Measurements from ENCODE around the gene FAM124B. TPM values are rescaled to one million over a fixed set of nuclear protein-coding genes. Genes with fewer than 3 reads are reported as not detected.

Gene FAM124B
- total and polyA plus RNA-seq, 2 donors (not counting 1 experiment from before 2014, with no cell fraction given) = 0.13 to 0.34 TPM

- DNase-seq (no peak), ATAC-seq (ENCODE audit: low read depth) (no peak)
- Mint-ChIP-seq H3K27me3 (peaks cover 6% of the 10 kb centered on the region), H3K4me3 (no peak overlapping the region), H3K9me3 (ENCODE audit: insufficient read depth) (no peaks in the 10 kb centered on the region), H3K4me1 (no peaks in the 10 kb centered on the region), H3K27ac (no peak overlapping the region)
- Histone ChIP-seq H3K79me2 (ENCODE audit: control insufficient read depth, insufficient read depth, low read length) (no peaks in the 10 kb centered on the region), H3K36me3 (replicated peaks in 1 of 2; ENCODE audit: control extremely low read depth in 1 of 2, control insufficient read depth in 1 of 2, extremely low read depth in 1 of 2, insufficient read depth in 2 of 2, low read length in 1 of 2) (no peaks in the 10 kb centered on the region), H3K4me1 (ENCODE audit: control insufficient read depth in 2 of 2, insufficient read depth in 2 of 2, low read length in 2 of 2) (no peaks in the 10 kb centered on the region), H3K4me2 (replicated peaks; ENCODE audit: low read depth, low read length, poor library complexity, severe bottlenecking) (no peak overlapping the region), H3K27me3 (replicated peaks in 1 of 4; ENCODE audit: control extremely low read depth in 1 of 4, control insufficient read depth in 3 of 4, insufficient read depth in 4 of 4, low read length in 3 of 4) (no peaks in the 10 kb centered on the region), H3K27ac (ENCODE audit: low read length in 2 of 2) (no peak overlapping the region), H2AFZ (ENCODE audit: insufficient read depth, low read depth, low read length, poor library complexity, severe bottlenecking) (no peak overlapping the region), H3K9ac (ENCODE audit: low read length) (no peak overlapping the region), H3K4me3 (ENCODE audit: control extremely low read depth in 1 of 5, extremely low read depth in 1 of 5, insufficient read depth in 1 of 5, low read depth in 2 of 5, low read length in 4 of 5) (no peak overlapping the region), H4K20me1 (ENCODE audit: control insufficient read depth, insufficient read depth, low read length, poor library complexity, severe bottlenecking) (no peaks in the 10 kb centered on the region), H3K9me3 (ENCODE audit: control extremely low read depth in 1 of 3, control insufficient read depth in 2 of 3, insufficient read depth in 1 of 3, low read length in 2 of 3) (no peaks in the 10 kb centered on the region)
- 91% methylated on average over 14 of the region's 18 CpGs for WGBS (ENCODE audit: insufficient coverage)
- intact Hi-C loops (cut with micrococcal nuclease) = no loop called here
- CTCF ChIA-PET = interaction anchor here (1.2 to 1.6 kb wide), 4 partner anchors 8 to 54 kb away, joined by 3 to 6 read pairs (median 4); partner anchors contain the start of gene FAM124B
- POLR2A ChIA-PET = no interaction called here
- TF ChIP-seq EZH2 (IDR thresholded peaks at IDR 0.05; ENCODE audit: borderline replicate concordance, insufficient read depth, low read depth, low read length, poor library complexity, severe bottlenecking) (no peak), CTCF (IDR thresholded peaks at IDR 0.05) (no peak)
These were observed 10.5 kb upstream of the FAM124B start for GRCh38 chr2:224412141-224413015.

DNA sequence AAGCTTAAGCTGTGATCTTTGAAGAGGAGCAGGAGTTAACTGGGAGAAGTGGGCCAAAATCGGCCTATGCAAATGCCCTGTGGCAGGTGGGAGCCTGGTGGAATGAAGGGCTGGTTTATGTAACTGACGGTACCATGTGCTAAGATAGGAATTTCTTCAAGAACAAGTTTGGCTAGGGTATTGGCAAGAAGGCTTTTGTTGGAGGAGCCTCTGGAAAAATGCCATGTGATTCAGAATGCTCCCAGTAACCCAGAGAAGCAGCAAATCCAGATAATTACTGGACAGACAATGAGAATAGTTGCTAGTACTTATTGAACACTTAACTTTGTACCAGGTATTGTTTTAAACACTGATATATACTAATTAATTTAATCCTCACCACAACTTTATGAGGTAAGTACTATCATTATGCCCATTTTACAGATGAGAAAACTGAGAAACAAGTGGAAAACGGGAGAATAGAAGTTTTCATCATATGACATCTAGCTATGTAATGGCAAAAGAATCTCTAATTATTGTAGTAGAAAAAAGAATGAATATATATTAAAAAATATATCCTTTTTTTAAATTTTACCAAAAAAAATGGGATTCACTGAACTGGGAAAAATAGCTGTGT is 9.1 kb upstream of the FAM124B start:
- ATAC-seq (ENCODE audit: low read depth) = no peak
- H3K9me3 ChIP-seq (ENCODE audit: control extremely low read depth in 1 of 3, control insufficient read depth in 2 of 3, insufficient read depth in 1 of 3, low read length in 2 of 3) = peaks cover 0 to 4% (median 0%) of the 10 kb centered on the region in 3 donors
- H3K27ac ChIP-seq (ENCODE audit: low read length in 2 of 2) = no peak overlapping the region
- H4K20me1 ChIP-seq (ENCODE audit: control insufficient read depth, insufficient read depth, low read length, poor library complexity, severe bottlenecking) = no peaks in the 10 kb centered on the region
- Mint-ChIP-seq H3K9me3 (ENCODE audit: insufficient read depth) (no peaks in the 10 kb centered on the region), H3K4me3 (no peak overlapping the region), H3K27ac (no peak overlapping the region), H3K4me1 (no peaks in the 10 kb centered on the region), H3K27me3 (peaks cover 6% of the 10 kb centered on the region)
- POLR2A ChIA-PET = no interaction called here
- intact Hi-C loops (cut with micrococcal nuclease) = no loop called here
- no peaks in the 10 kb centered on the region for H3K36me3 ChIP-seq (replicated peaks in 1 of 2; ENCODE audit: control extremely low read depth in 1 of 2, control insufficient read depth in 1 of 2, extremely low read depth in 1 of 2, insufficient read depth in 2 of 2, low read length in 1 of 2)
- no peak overlapping the region for H3K4me3 ChIP-seq (ENCODE audit: control extremely low read depth in 1 of 5, extremely low read depth in 1 of 5, insufficient read depth in 1 of 5, low read depth in 2 of 5, low read length in 4 of 5)
- CTCF ChIA-PET = interaction anchor here (1.5 to 1.6 kb wide), 2 partner anchors 9 to 53 kb away, joined by 3 to 4 read pairs; partner anchors contain the start of gene FAM124B
- H3K9ac ChIP-seq (ENCODE audit: low read length) = no peak overlapping the region
- no peak overlapping the region for H2AFZ ChIP-seq (ENCODE audit: insufficient read depth, low read depth, low read length, poor library complexity, severe bottlenecking)
- no peak for TF ChIP-seq CTCF (IDR thresholded peaks at IDR 0.05)
- no peak for TF ChIP-seq EZH2 (IDR thresholded peaks at IDR 0.05; ENCODE audit: borderline replicate concordance, insufficient read depth, low read depth, low read length, poor library complexity, severe bottlenecking)
- no peak for DNase-seq
- no peak overlapping the region for H3K4me2 ChIP-seq (replicated peaks; ENCODE audit: low read depth, low read length, poor library complexity, severe bottlenecking)
- H3K79me2 ChIP-seq (ENCODE audit: control insufficient read depth, insufficient read depth, low read length) = no peaks in the 10 kb centered on the region
- H3K27me3 ChIP-seq (replicated peaks in 1 of 4; ENCODE audit: control extremely low read depth in 1 of 4, control insufficient read depth in 3 of 4, insufficient read depth in 4 of 4, low read length in 3 of 4) = peaks cover 0 to 4% (median 0%) of the 10 kb centered on the region in 4 experiments
- H3K4me1 ChIP-seq (ENCODE audit: control insufficient read depth in 2 of 2, insufficient read depth in 2 of 2, low read length in 2 of 2) = peaks cover under 1 to 4% of the 10 kb centered on the region in 2 donors
- WGBS (ENCODE audit: insufficient coverage) = 94% methylated on average over 2 of the region's 3 CpGs

Measured in B cell (primary cell).